HepG2 (cell line): ENCODE measurements around the gene TBC1D24. TPM values are rescaled to one million over a fixed set of nuclear protein-coding genes. Genes with fewer than 3 reads are reported as not detected.

Experiments used
- ATAC-seq: fragments of 200-7000 bp; cut with Tn5 transposase; 3 replicates; pipeline ENCODE4 v1.9.1; 2020; ENCODE audit warnings: mild to moderate bottlenecking, moderate library complexity
- BruUV-seq: library from RNA; stranded (reverse); fragments of 400-500 nt; replicated peaks from 2 replicates; lab custom pipeline; 2021; lab: Mats Ljungman, UMichigan
- CTCF ChIA-PET: fragments of 300-600 bp; formaldehyde crosslinking; extraction: SDS; loops from one replicate; lab custom pipeline; 2021; ENCODE audit warnings: low total read pairs, inconsistent platforms, low intra/inter-chr PET ratio; lab: Yijun Ruan, JAX
- POLR2A ChIA-PET: fragments of 350-600 bp; sonication (Branson Sonifier 250); formaldehyde crosslinking; loops from one replicate; lab custom pipeline; 2020; ENCODE audit warnings: antibody characterized with exemption, inconsistent platforms; lab: Yijun Ruan, JAX
- DNase-seq: peaks from one replicate; pipeline ENCODE4 v3.0.0-alpha.2; 2015; ENCODE audit warnings: low spot score
- FAIRE-seq: peaks from 3 replicates; lab custom pipeline; 2011; peaks lifted over from hg19 to GRCh38; lab: Jason Lieb, UNC
- H2AFZ ChIP-seq: one replicate; pipeline ENCODE4 v1.6.1; 2011; ENCODE audit warnings: low read length, inconsistent platforms
- H3K27ac ChIP-seq: fragments of 300-600 bp; 3 replicates; pipeline ENCODE4 v1.8.0; 2011; ENCODE audit warnings: mixed run types, mild to moderate bottlenecking, mixed read lengths, low read length, inconsistent platforms; ENCODE audit not compliant: insufficient read depth; ENCODE audit errors: extremely low read length
- H3K27me3 ChIP-seq, 2 experiments: fragments of 200-600 bp in 1 of 2; 2 replicates in 1 of 2; 3 replicates in 1 of 2; pipeline versions ENCODE4 v1.6.0 to v1.8.0; 2011; ENCODE audit warnings: low read length in 2 of 2, mild to moderate bottlenecking in 2 of 2, moderate library complexity in 2 of 2, inconsistent platforms in 1 of 2; ENCODE audit not compliant: insufficient read depth in 2 of 2, control insufficient read depth in 1 of 2
- H3K36me3 ChIP-seq, 2 experiments: fragments of 200-600 bp in 1 of 2; replicated peaks in 1 of 2; 2 replicates in 1 of 2; 3 replicates in 1 of 2; pipeline versions ENCODE4 v1.5.1 to v1.8.0; 2011; ENCODE audit warnings: low read length in 2 of 2, inconsistent platforms in 1 of 2; ENCODE audit not compliant: insufficient read depth in 2 of 2, control insufficient read depth in 1 of 2
- H3K4me1 ChIP-seq: 2 replicates; pipeline ENCODE4 v1.5.1; 2012; ENCODE audit warnings: low read length, inconsistent platforms; ENCODE audit not compliant: insufficient read depth
- H3K4me2 ChIP-seq: 2 replicates; pipeline ENCODE4 v1.6.0; 2011; ENCODE audit warnings: low read depth, low read length, inconsistent platforms
- H3K4me3 ChIP-seq, 3 experiments: fragments of 200-600 bp in 1 of 3; sonication (generic), shearing (Covaris generic) in 1 of 3; replicated peaks in 1 of 3; 2 replicates each; pipeline ENCODE4 v1.5.1; 2011 to 2016; ENCODE audit warnings: low read length in 3 of 3, inconsistent platforms in 2 of 3, low read depth in 2 of 3, mild to moderate bottlenecking in 2 of 3, control low read depth in 1 of 3, mixed read lengths in 1 of 3; ENCODE audit not compliant: insufficient read depth in 1 of 3
- H3K79me2 ChIP-seq: one replicate; pipeline ENCODE4 v1.6.1; 2011; ENCODE audit warnings: low read length, inconsistent platforms; ENCODE audit not compliant: insufficient read depth
- H3K9ac ChIP-seq: 2 replicates; pipeline ENCODE4 v1.6.0; 2011; ENCODE audit warnings: mild to moderate bottlenecking, low read depth, low read length, inconsistent platforms; ENCODE audit not compliant: insufficient read depth
- H3K9me3 ChIP-seq: 2 replicates; pipeline ENCODE4 v1.5.1; 2012; ENCODE audit warnings: mild to moderate bottlenecking, low read length
- H4K20me1 ChIP-seq: 2 replicates; pipeline ENCODE4 v1.6.0; 2011; ENCODE audit warnings: inconsistent platforms, mild to moderate bottlenecking, low read length, moderate library complexity; ENCODE audit not compliant: insufficient read depth
- ELF1 ChIP-seq: sonication (generic); formaldehyde crosslinking; IDR thresholded peaks from 2 replicates; pipeline ENCODE4 v1.4.0; 2020; ENCODE audit warnings: missing genetic modification reagents
- HNRNPLL ChIP-seq: fragments of 200-400 bp; formaldehyde crosslinking; IDR thresholded peaks from 2 replicates; pipeline ENCODE4 v1.6.1; 2017; ENCODE audit warnings: mild to moderate bottlenecking, low read depth, low read length; ENCODE audit not compliant: poor library complexity, severe bottlenecking
- IRF9 ChIP-seq: sonication (generic); formaldehyde crosslinking; IDR thresholded peaks from 2 replicates; pipeline ENCODE4 v1.8.0; 2022; ENCODE audit warnings: missing genetic modification reagents, mild to moderate bottlenecking, borderline replicate concordance
- KAT8 ChIP-seq: IDR thresholded peaks from 2 replicates; pipeline ENCODE4 v1.6.1; 2016; ENCODE audit warnings: missing genetic modification reagents, missing compliant biosample characterization
- MED8 ChIP-seq: sonication (generic); formaldehyde crosslinking; IDR thresholded peaks from 2 replicates; pipeline ENCODE4 v1.8.1; 2023; ENCODE audit warnings: mild to moderate bottlenecking, missing genetic modification reagents; ENCODE audit not compliant: insufficient replicate concordance
- NCOA2 ChIP-seq: sonication (generic); formaldehyde crosslinking; IDR thresholded peaks from 2 replicates; pipeline ENCODE4 v1.8.0; 2022; ENCODE audit warnings: inconsistent platforms
- PLRG1 ChIP-seq: fragments of 450-650 bp; conservative IDR thresholded peaks from 2 replicates; pipeline ENCODE4 v1.6.1; 2016
- ZNF350 ChIP-seq: sonication (generic); formaldehyde crosslinking; IDR thresholded peaks from 2 replicates; pipeline ENCODE4 v1.4.0; 2020; ENCODE audit warnings: mild to moderate bottlenecking, low read depth, missing genetic modification reagents, borderline replicate concordance
- ZNF430 ChIP-seq: sonication (generic); formaldehyde crosslinking; IDR thresholded peaks from 2 replicates; pipeline ENCODE4 v1.9.0; 2021; ENCODE audit warnings: mild to moderate bottlenecking, missing genetic modification reagents
- ZNF552 ChIP-seq: sonication (generic); formaldehyde crosslinking; IDR thresholded peaks from 2 replicates; pipeline ENCODE4 v1.9.0; 2022; ENCODE audit warnings: missing genetic modification reagents, mild to moderate bottlenecking, borderline replicate concordance
- ZNF615 ChIP-seq: sonication (generic); formaldehyde crosslinking; IDR thresholded peaks from 2 replicates; pipeline ENCODE4 v1.5.0; 2020; ENCODE audit warnings: mild to moderate bottlenecking, missing genetic modification reagents, borderline replicate concordance
- ZNF768 ChIP-seq: sonication (generic); formaldehyde crosslinking; IDR thresholded peaks from 2 replicates; pipeline ENCODE4 v1.4.0; 2020; ENCODE audit warnings: missing genetic modification reagents
- WGBS: methylation state at CpG from one replicate; pipeline ENCODE4 v1.1.6; 2017; ENCODE audit warnings: low lambda C conversion rate; 5-methylcytosine and 5-hydroxymethylcytosine counted together
- in situ Hi-C: cut with HindIII; loops from 2 replicates; pipeline ENCODE4 v1.10.0; 2017; ENCODE audit warnings: low pct_unique_long_range_greater_than_20kb; ENCODE audit not compliant: extremely low pct_ligation_motif_present
- intact Hi-C: fragments of 100-400 bp; cut with micrococcal nuclease; formaldehyde crosslinking; loops from one replicate; pipeline ENCODE4 v1.10.0; 2022; ENCODE audit not compliant: unreplicated experiment
- polyA plus RNA-seq, 8 experiments: library from polyadenylated mRNA; depleted of rRNA in 3 of 8; stranded (reverse) in 7 of 8; unstranded in 1 of 8; fragments of >200 nt; fragmentation: Illumina TruSeq in 4 of 8; extraction: Trizol in 4 of 8; gene quantifications; 2 replicates each; pipeline versions ENCODE4 v1.2.1 to v1.2.3, GENCODE V29; 2011 to 2016; ENCODE audit warnings: low read depth in 4 of 8, missing spikeins in 1 of 8, mixed read lengths in 1 of 8; ENCODE audit not compliant: insufficient read depth in 1 of 8
- total RNA-seq, 5 experiments: library from RNA; depleted of rRNA; stranded (reverse); fragments of >200 nt; fragmentation: Illumina TruSeq; extraction: Trizol; gene quantifications; 2 replicates each; pipeline ENCODE4 v1.2.3, GENCODE V29; 2016; ENCODE audit warnings: low read depth in 1 of 5
- TF ChIP-seq, protein P1 (sequence below), 2 experiments: sonication (generic) in 1 of 2; formaldehyde crosslinking in 1 of 2; IDR thresholded peaks; 2 replicates each; pipeline versions ENCODE4 v1.5.1 to v1.6.1; 2011 to 2020; ENCODE audit warnings: borderline replicate concordance in 1 of 2, low read depth in 1 of 2, low read length in 1 of 2, mild to moderate bottlenecking in 1 of 2, missing genetic modification reagents in 1 of 2, moderate library complexity in 1 of 2

Gene TBC1D24
- total and polyA plus RNA-seq, 2 of the 13 experiments (the other 11 are each of a cell fraction or from before 2014, with no cell fraction given), result 7.7 to 13.7 TPM

DNA sequence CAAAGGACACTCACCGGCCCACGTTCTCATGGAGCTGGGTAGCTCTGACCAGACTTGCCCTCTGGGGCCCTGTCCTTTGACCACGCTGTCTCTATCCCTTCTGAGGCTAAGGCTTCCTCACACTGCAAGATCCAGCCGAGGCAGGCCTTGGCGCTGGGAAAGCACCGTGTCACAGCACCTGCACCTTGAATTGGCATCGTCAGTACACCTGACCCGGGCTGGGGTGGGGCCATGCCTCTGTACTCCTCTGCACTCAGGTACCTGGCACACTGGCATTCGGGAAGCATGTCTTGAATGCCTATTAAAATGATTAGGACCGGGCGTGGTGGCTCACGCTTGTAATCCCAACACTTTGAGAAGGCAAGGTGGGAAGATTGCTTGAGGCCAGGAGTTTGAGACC is 6.0 kb downstream of the TBC1D24 start:
- peaks cover 82% of the 10 kb centered on the region for H3K4me1 ChIP-seq
- TF ChIP-seq HNRNPLL (no peak), ZNF768 (CRISPR knock-in tag) (no peak), KAT8 (CRISPR knock-in tag) (no peak), PLRG1 (no peak), ELF1 (no peak), IRF9 (no peak), MED8 (CRISPR knock-in tag) (no peak), ZNF552 (no peak), ZNF615 (CRISPR knock-in tag) (no peak), ZNF350 (CRISPR knock-in tag) (no peak), NCOA2 (CRISPR knock-in tag) (no peak), ZNF430 (no peak)
- TF ChIP-seq, protein P1, sequence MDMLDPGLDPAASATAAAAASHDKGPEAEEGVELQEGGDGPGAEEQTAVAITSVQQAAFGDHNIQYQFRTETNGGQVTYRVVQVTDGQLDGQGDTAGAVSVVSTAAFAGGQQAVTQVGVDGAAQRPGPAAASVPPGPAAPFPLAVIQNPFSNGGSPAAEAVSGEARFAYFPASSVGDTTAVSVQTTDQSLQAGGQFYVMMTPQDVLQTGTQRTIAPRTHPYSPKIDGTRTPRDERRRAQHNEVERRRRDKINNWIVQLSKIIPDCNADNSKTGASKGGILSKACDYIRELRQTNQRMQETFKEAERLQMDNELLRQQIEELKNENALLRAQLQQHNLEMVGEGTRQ (IDR thresholded peaks at IDR 0.05; ENCODE audit: low read depth, low read length), result no peak
- TF ChIP-seq, protein P1 (CRISPR knock-in tag; IDR thresholded peaks at IDR 0.05; ENCODE audit: borderline replicate concordance), result no peak
- peaks cover 2 to 5% of the 10 kb centered on the region in 2 experiments; a peak in 2 of 5 replicates for H3K36me3 ChIP-seq

More for the DNA sequence above, 6.0 kb downstream of the TBC1D24 start:
- no peaks in the 10 kb centered on the region for H3K27me3 ChIP-seq
- no peak overlapping the region for H2AFZ ChIP-seq
- ATAC-seq (no peak), DNase-seq (no peak), FAIRE-seq (no peak)
- no peak overlapping the region for H3K9ac ChIP-seq
- no peaks in the 10 kb centered on the region for H3K9me3 ChIP-seq
- peaks cover 50% of the 10 kb centered on the region for H3K79me2 ChIP-seq
- peaks cover 33% of the 10 kb centered on the region for H4K20me1 ChIP-seq
- intact Hi-C loops (no loop called here), in situ Hi-C loops (no loop called here)
- no peak overlapping the region for H3K4me2 ChIP-seq
- H3K27ac ChIP-seq, result no peak overlapping the region
- no peak overlapping the region for H3K4me3 ChIP-seq
- BruUV-seq, result no TSS peak
- ChIA-PET POLR2A (no interaction called here), CTCF (no interaction called here)
- 90% methylated on average over 11 of the region's 12 CpGs for WGBS
